ENCODE data around the gene KYNU.
"Not testable (repeated sequence)": the region's sequence is repeated elsewhere in the genome, so short reads cannot be mapped to it uniquely, and the experiment has no call there.

The KYNU gene

GRCh38 chr2:142897807-142898206 lies 20.3 kb downstream of the KYNU start:
- no peak for ATAC-seq (replicated peaks; ENCODE audit: extremely low read depth, poor library complexity, severe bottlenecking)
- H3K4me1 Mint-ChIP-seq: no peaks in the 10 kb centered on the region
- peaks cover 26% of the 10 kb centered on the region for H3K27me3 Mint-ChIP-seq
- H3K36me3 Mint-ChIP-seq (ENCODE audit: insufficient read depth): no peaks in the 10 kb centered on the region
- no peak overlapping the region for H3K4me3 Mint-ChIP-seq
- DNase-seq (ENCODE audit: low spot score in 2 of 2): no peak
- peaks cover 9% of the 10 kb centered on the region for H3K9me3 Mint-ChIP-seq
- no peak overlapping the region for H3K27ac Mint-ChIP-seq (ENCODE audit: low read depth)

DNA sequence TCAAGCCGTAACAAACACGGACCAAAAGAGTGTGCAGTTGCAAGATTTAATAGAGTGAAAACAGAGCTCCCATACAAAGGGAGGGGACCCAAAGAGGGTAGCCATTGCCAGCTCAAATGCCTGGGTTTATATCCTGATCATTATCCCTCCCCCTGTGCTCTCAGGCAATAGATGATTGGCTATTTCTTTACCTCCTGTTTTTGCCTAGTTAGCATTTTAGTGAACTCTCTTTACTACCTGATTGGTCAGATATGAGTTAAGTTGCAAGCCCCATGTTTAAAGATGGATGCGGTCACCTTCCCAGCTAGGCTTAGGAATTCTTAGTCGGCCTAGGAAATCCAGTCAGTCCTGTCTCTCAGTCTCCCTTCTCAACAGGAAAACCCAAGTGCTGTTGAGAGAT lies 22.9 kb downstream of the KYNU start:
- not testable (repeated sequence) for H3K27ac Mint-ChIP-seq (ENCODE audit: low read depth); H3K4me1 Mint-ChIP-seq; H3K36me3 Mint-ChIP-seq (ENCODE audit: insufficient read depth); H3K9me3 Mint-ChIP-seq; ATAC-seq (replicated peaks; ENCODE audit: extremely low read depth, poor library complexity, severe bottlenecking); H3K4me3 Mint-ChIP-seq; DNase-seq (ENCODE audit: low spot score in 2 of 2)
- peaks cover 33% of the 10 kb centered on the region for H3K27me3 Mint-ChIP-seq

DNA sequence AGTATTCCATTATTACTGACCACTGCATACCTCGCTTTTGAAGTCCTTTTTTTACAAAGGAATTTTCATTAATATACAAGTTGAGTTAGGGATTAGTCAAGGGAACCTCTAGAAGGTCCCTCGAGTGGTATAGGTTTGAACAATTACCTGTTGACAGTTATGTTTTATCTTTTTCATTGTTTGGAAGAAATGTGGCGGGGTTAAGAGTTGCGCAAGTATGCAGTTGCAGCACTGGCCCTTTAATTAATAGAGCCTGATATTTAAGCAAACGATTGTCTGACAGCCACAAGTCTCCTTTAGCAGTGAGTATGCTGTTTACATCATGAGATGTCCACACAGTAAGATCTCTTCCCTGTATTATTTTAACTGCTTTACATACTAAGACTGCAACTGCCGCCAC lies 24.3 kb downstream of the KYNU start:
- no peak for DNase-seq (ENCODE audit: low spot score in 2 of 2)
- Mint-ChIP-seq H3K27ac (ENCODE audit: low read depth) (no peak overlapping the region), H3K9me3 (peaks cover 14% of the 10 kb centered on the region), H3K27me3 (peaks cover 33% of the 10 kb centered on the region), H3K4me3 (no peak overlapping the region), H3K36me3 (ENCODE audit: insufficient read depth) (no peaks in the 10 kb centered on the region), H3K4me1 (no peaks in the 10 kb centered on the region)
- ATAC-seq (replicated peaks; ENCODE audit: extremely low read depth, poor library complexity, severe bottlenecking): no peak

DNA sequence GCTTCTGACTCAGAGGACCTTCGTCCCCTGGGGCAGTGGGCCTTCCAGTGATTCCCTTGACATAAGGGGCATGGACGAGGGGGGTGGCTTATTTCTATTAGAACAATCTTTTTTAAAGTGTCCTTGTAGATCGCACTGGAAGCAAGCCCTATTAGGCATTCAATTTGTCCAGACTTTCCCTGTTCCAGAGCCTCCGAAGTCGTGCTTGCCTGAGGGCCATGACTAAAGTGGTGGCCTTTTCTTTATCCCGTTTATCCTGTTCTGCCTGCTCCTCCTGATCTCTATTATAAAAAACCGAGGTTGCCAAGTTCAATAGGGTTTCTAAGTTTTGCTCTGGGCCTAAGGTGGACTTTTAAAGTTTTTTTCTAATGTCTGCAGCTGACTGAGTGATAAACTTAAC lies 26.3 kb downstream of the KYNU start:
- not testable (repeated sequence) for ATAC-seq (replicated peaks; ENCODE audit: extremely low read depth, poor library complexity, severe bottlenecking); H3K27ac Mint-ChIP-seq (ENCODE audit: low read depth); DNase-seq (ENCODE audit: low spot score in 2 of 2); H3K4me3 Mint-ChIP-seq; H3K4me1 Mint-ChIP-seq; H3K36me3 Mint-ChIP-seq (ENCODE audit: insufficient read depth)
- peaks cover 12% of the 10 kb centered on the region for H3K9me3 Mint-ChIP-seq
- peaks cover 23% of the 10 kb centered on the region for H3K27me3 Mint-ChIP-seq

GRCh38 chr2:142907653-142908052 lies 30.2 kb downstream of the KYNU start:
- Mint-ChIP-seq H3K27me3 (peaks cover 7% of the 10 kb centered on the region), H3K36me3 (ENCODE audit: insufficient read depth) (no peaks in the 10 kb centered on the region), H3K9me3 (peaks cover 5% of the 10 kb centered on the region), H3K27ac (ENCODE audit: low read depth) (no peak overlapping the region), H3K4me1 (no peaks in the 10 kb centered on the region), H3K4me3 (no peak overlapping the region)
- DNase-seq (ENCODE audit: low spot score in 2 of 2): no peak
- no peak for ATAC-seq (replicated peaks; ENCODE audit: extremely low read depth, poor library complexity, severe bottlenecking)

DNA sequence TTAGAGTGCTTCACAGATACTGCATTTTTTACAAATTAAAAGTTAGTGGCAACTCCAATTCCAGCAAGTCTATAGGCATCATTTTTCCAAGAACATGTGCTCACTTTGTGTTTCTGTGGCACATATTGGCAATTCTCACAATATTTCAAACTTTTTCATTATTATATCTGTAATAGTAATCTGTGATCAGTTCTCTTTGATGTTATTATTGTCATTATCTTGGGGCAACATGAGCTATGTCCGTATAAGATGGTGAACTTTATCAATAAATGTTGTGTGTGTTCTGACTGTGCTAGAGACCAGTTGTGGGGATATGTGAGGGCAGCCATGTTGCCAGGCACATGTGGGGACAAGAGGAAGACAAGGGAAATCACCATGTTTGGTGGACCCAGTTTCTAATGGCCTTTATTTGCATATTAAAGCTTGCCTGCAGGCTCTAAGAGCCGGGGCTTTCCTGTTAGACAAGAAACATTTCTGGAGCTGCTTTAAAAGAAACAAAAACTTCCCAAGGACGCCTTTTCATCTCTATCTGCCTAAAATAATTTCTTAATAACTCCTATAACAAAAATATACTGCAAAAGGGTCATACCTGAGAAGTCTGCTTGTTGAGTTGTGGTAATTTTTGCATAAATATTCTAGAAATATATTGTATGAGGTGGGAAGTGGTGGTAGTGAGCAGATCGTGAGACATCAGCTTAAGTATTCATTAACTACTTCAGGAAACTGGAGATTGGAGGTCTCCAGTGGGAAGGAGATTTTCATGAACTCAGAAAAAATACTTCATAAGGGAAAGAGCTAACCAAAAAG lies 37.2 kb downstream of the KYNU start:
- no peak for ATAC-seq (replicated peaks; ENCODE audit: extremely low read depth, poor library complexity, severe bottlenecking)
- no peak for DNase-seq (ENCODE audit: low spot score in 2 of 2)
- H3K4me1 Mint-ChIP-seq: no peaks in the 10 kb centered on the region
- no peak overlapping the region for H3K4me3 Mint-ChIP-seq
- H3K27ac Mint-ChIP-seq (ENCODE audit: low read depth): no peak overlapping the region
- peaks cover 3% of the 10 kb centered on the region for H3K36me3 Mint-ChIP-seq (ENCODE audit: insufficient read depth)
- peaks cover 10% of the 10 kb centered on the region for H3K27me3 Mint-ChIP-seq
- H3K9me3 Mint-ChIP-seq: no peaks in the 10 kb centered on the region

- Mint-ChIP-seq H3K27me3 (peaks cover 10% of the 10 kb centered on the region), H3K9me3 (no peaks in the 10 kb centered on the region), H3K4me1 (no peaks in the 10 kb centered on the region), H3K27ac (ENCODE audit: low read depth) (no peak overlapping the region), H3K36me3 (ENCODE audit: insufficient read depth) (peaks cover 3% of the 10 kb centered on the region), H3K4me3 (no peak overlapping the region)
- DNase-seq (ENCODE audit: low spot score in 2 of 2): no peak
- no peak for ATAC-seq (replicated peaks; ENCODE audit: extremely low read depth, poor library complexity, severe bottlenecking)
These were observed 38.0 kb downstream of the KYNU start for GRCh38 chr2:142915502-142915901.

DNA sequence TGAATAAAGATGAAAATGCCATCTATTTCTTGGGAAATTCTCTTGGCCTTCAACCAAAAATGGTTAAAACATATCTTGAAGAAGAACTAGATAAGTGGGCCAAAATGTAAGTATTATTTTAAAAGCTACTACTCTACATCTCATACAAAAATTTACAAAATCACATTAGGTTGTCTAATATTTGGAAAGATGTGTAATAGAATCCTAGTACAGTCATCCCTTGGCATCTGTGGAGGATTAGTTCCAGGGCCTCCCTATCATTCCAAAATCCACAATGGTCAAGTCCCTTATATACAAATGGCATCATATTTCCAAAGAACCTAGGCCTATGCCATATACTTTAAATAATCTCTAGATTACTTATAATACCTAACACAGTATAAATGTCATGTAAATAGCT lies 41.2 kb downstream of the KYNU start:
- no peak overlapping the region for H3K4me3 Mint-ChIP-seq
- H3K27ac Mint-ChIP-seq (ENCODE audit: low read depth): no peak overlapping the region

GRCh38 chr2:142920571-142920970 lies 43.1 kb downstream of the KYNU start:
- peaks cover 10% of the 10 kb centered on the region for H3K27me3 Mint-ChIP-seq
- H3K9me3 Mint-ChIP-seq: no peaks in the 10 kb centered on the region
- no peak overlapping the region for H3K27ac Mint-ChIP-seq (ENCODE audit: low read depth)
- H3K36me3 Mint-ChIP-seq (ENCODE audit: insufficient read depth): no peaks in the 10 kb centered on the region
- H3K4me1 Mint-ChIP-seq: no peaks in the 10 kb centered on the region
- ATAC-seq (replicated peaks; ENCODE audit: extremely low read depth, poor library complexity, severe bottlenecking) (no peak), DNase-seq (ENCODE audit: low spot score in 2 of 2) (no peak)
- no peak overlapping the region for H3K4me3 Mint-ChIP-seq

More for the DNA sequence above, 41.2 kb downstream of the KYNU start:
- H3K9me3 Mint-ChIP-seq: no peaks in the 10 kb centered on the region
- no peaks in the 10 kb centered on the region for H3K36me3 Mint-ChIP-seq (ENCODE audit: insufficient read depth)
- H3K4me1 Mint-ChIP-seq: no peaks in the 10 kb centered on the region
- ATAC-seq (replicated peaks; ENCODE audit: extremely low read depth, poor library complexity, severe bottlenecking) (no peak), DNase-seq (ENCODE audit: low spot score in 2 of 2) (no peak)
- peaks cover 10% of the 10 kb centered on the region for H3K27me3 Mint-ChIP-seq

DNA sequence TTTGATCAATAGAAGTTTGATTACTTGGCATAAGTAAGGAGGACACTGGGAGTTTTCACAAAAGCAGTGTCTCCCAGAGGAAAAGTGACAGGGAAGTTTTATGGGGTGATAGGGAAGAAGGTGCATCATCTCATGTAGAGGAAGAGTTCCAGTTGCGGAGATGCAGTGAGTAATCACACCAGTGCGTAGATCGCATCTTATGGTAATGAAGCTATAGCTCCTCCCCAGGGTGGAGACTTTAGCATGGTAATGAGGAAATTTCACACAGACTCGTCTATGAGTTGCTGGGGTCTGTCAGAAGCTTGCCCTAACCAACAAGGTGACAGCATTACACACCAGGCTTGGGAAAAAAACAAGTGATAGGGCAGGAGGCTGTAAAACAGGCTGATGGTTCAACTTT lies 49.0 kb downstream of the KYNU start:
- DNase-seq (ENCODE audit: low spot score in 2 of 2) (no peak), ATAC-seq (replicated peaks; ENCODE audit: extremely low read depth, poor library complexity, severe bottlenecking) (no peak)
- Mint-ChIP-seq H3K9me3 (no peaks in the 10 kb centered on the region), H3K4me1 (no peaks in the 10 kb centered on the region), H3K4me3 (no peak overlapping the region), H3K36me3 (ENCODE audit: insufficient read depth) (no peaks in the 10 kb centered on the region), H3K27ac (ENCODE audit: low read depth) (no peak overlapping the region), H3K27me3 (no peaks in the 10 kb centered on the region)

GRCh38 chr2:142930835-142931398 lies 53.5 kb downstream of the KYNU start:
- H3K9me3 Mint-ChIP-seq: no peaks in the 10 kb centered on the region
- H3K36me3 Mint-ChIP-seq (ENCODE audit: insufficient read depth): no peaks in the 10 kb centered on the region
- H3K27ac Mint-ChIP-seq (ENCODE audit: low read depth): no peak overlapping the region
- H3K4me1 Mint-ChIP-seq: no peaks in the 10 kb centered on the region
- H3K27me3 Mint-ChIP-seq: peaks cover 8% of the 10 kb centered on the region
- H3K4me3 Mint-ChIP-seq: no peak overlapping the region
- DNase-seq (ENCODE audit: low spot score in 2 of 2): no peak
- no peak for ATAC-seq (replicated peaks; ENCODE audit: extremely low read depth, poor library complexity, severe bottlenecking)

GRCh38 chr2:142933916-142934315 lies 56.5 kb downstream of the KYNU start:
- Mint-ChIP-seq H3K27ac (ENCODE audit: low read depth) (no peak overlapping the region), H3K36me3 (ENCODE audit: insufficient read depth) (no peaks in the 10 kb centered on the region), H3K4me3 (no peak overlapping the region)

GRCh38 chr2:142935563-142936089 lies 58.2 kb downstream of the KYNU start:
- H3K9me3 Mint-ChIP-seq: no peaks in the 10 kb centered on the region
- no peaks in the 10 kb centered on the region for H3K4me1 Mint-ChIP-seq
- H3K27me3 Mint-ChIP-seq: peaks cover 12% of the 10 kb centered on the region
- no peak overlapping the region for H3K27ac Mint-ChIP-seq (ENCODE audit: low read depth)
- no peak overlapping the region for H3K4me3 Mint-ChIP-seq
- DNase-seq (ENCODE audit: low spot score in 2 of 2) (no peak), ATAC-seq (replicated peaks; ENCODE audit: extremely low read depth, poor library complexity, severe bottlenecking) (no peak)
- H3K36me3 Mint-ChIP-seq (ENCODE audit: insufficient read depth): no peaks in the 10 kb centered on the region

More at GRCh38 chr2:142933916-142934315, 56.5 kb downstream of the KYNU start:
- DNase-seq (ENCODE audit: low spot score in 2 of 2): no peak
- Mint-ChIP-seq H3K4me1 (no peaks in the 10 kb centered on the region), H3K27me3 (peaks cover 12% of the 10 kb centered on the region), H3K9me3 (no peaks in the 10 kb centered on the region)
- no peak for ATAC-seq (replicated peaks; ENCODE audit: extremely low read depth, poor library complexity, severe bottlenecking)
